ENCODE measurements around the gene YPEL2.
A peak's percentile ranks its signal among the peaks of the same experiment; 100 is the strongest.
"Not testable (repeated sequence)": the region's sequence is repeated elsewhere in the genome, so short reads cannot be mapped to it uniquely, and the experiment has no call there.

The YPEL2 gene

GRCh38 chr17:59406808-59407381 lies 75.4 kb downstream of the YPEL2 start:
- Histone ChIP-seq H3K27ac (no peak overlapping the region), H3K4me2 (peak overlapping the region; percentile 50), H3K4me1 (peaks cover 24% of the 10 kb centered on the region), H3K4me3 (no peak overlapping the region), H4K20me1 (no peaks in the 10 kb centered on the region), H3K9ac (no peak overlapping the region), H3K27me3 (no peaks in the 10 kb centered on the region), H3K36me3 (no peaks in the 10 kb centered on the region), H3K9me3 (peaks cover 12% of the 10 kb centered on the region)
- TF ChIP-seq Cebpa-rat (IDR thresholded peaks at IDR 0.05) = no peak

- H3K9ac ChIP-seq = no peak overlapping the region
- H3K36me3 ChIP-seq = no peaks in the 10 kb centered on the region
- peaks cover 12% of the 10 kb centered on the region for H3K9me3 ChIP-seq
- no peak overlapping the region for H3K27ac ChIP-seq
- H3K4me3 ChIP-seq = no peak overlapping the region
- peaks cover 34% of the 10 kb centered on the region for H3K4me1 ChIP-seq
- H3K4me2 ChIP-seq = peak overlapping the region; percentile 28
- no peaks in the 10 kb centered on the region for H4K20me1 ChIP-seq
- no peak for TF ChIP-seq Cebpa-rat (IDR thresholded peaks at IDR 0.05)
- no peaks in the 10 kb centered on the region for H3K27me3 ChIP-seq
Measured at GRCh38 chr17:59409336-59410048, 78.0 kb downstream of the YPEL2 start.

- TF ChIP-seq Cebpa-rat (IDR thresholded peaks at IDR 0.05) = no peak
- Histone ChIP-seq H3K9me3 (peaks cover 12% of the 10 kb centered on the region), H3K27me3 (no peaks in the 10 kb centered on the region), H3K9ac (no peak overlapping the region), H4K20me1 (no peaks in the 10 kb centered on the region), H3K4me1 (peaks cover 36% of the 10 kb centered on the region), H3K4me3 (no peak overlapping the region), H3K36me3 (no peaks in the 10 kb centered on the region), H3K4me2 (no peak overlapping the region), H3K27ac (no peak overlapping the region)
Measured at GRCh38 chr17:59410049-59410437, 78.6 kb downstream of the YPEL2 start.

GRCh38 chr17:59412431-59412830 lies 81.0 kb downstream of the YPEL2 start:
- not testable (repeated sequence) for H3K4me3 ChIP-seq, H3K36me3 ChIP-seq, H3K9ac ChIP-seq, H4K20me1 ChIP-seq, H3K27ac ChIP-seq, H3K27me3 ChIP-seq
- Histone ChIP-seq H3K4me1 (peaks cover 27% of the 10 kb centered on the region), H3K9me3 (peaks cover 12% of the 10 kb centered on the region), H3K4me2 (peak overlapping the region; percentile 45)

GRCh38 chr17:59413014-59413766 lies 81.7 kb downstream of the YPEL2 start:
- no peaks in the 10 kb centered on the region for H3K36me3 ChIP-seq
- H3K27me3 ChIP-seq = no peaks in the 10 kb centered on the region
- H3K9me3 ChIP-seq = peaks cover 12% of the 10 kb centered on the region
- no peak for TF ChIP-seq Cebpa-rat (IDR thresholded peaks at IDR 0.05)
- no peak overlapping the region for H3K9ac ChIP-seq
- no peak overlapping the region for H3K4me3 ChIP-seq
- H3K4me2 ChIP-seq = peak overlapping the region; percentile 45
- H3K4me1 ChIP-seq = peaks cover 27% of the 10 kb centered on the region
- H3K27ac ChIP-seq = no peak overlapping the region
- H4K20me1 ChIP-seq = no peaks in the 10 kb centered on the region

GRCh38 chr17:59415397-59415796 lies 83.9 kb downstream of the YPEL2 start:
- Histone ChIP-seq H3K4me1 (peaks cover 19% of the 10 kb centered on the region), H4K20me1 (no peaks in the 10 kb centered on the region), H3K27ac (no peak overlapping the region), H3K4me3 (no peak overlapping the region), H3K36me3 (no peaks in the 10 kb centered on the region), H3K9ac (no peak overlapping the region), H3K27me3 (no peaks in the 10 kb centered on the region), H3K9me3 (peaks cover 8% of the 10 kb centered on the region), H3K4me2 (peak overlapping the region; percentile 32)
- TF ChIP-seq Cebpa-rat (IDR thresholded peaks at IDR 0.05) = no peak

GRCh38 chr17:59416184-59416583 lies 84.7 kb downstream of the YPEL2 start:
- Histone ChIP-seq H3K9ac (no peak overlapping the region), H3K4me2 (no peak overlapping the region), H3K4me1 (peaks cover 19% of the 10 kb centered on the region), H3K9me3 (no peaks in the 10 kb centered on the region), H3K36me3 (no peaks in the 10 kb centered on the region), H4K20me1 (no peaks in the 10 kb centered on the region), H3K27me3 (no peaks in the 10 kb centered on the region), H3K4me3 (no peak overlapping the region), H3K27ac (no peak overlapping the region)
- TF ChIP-seq Cebpa-rat (IDR thresholded peaks at IDR 0.05) = no peak

GRCh38 chr17:59417452-59417851 lies 86.0 kb downstream of the YPEL2 start:
- H4K20me1 ChIP-seq = no peaks in the 10 kb centered on the region
- H3K4me2 ChIP-seq = no peak overlapping the region
- H3K4me1 ChIP-seq = peaks cover 17% of the 10 kb centered on the region
- H3K36me3 ChIP-seq = no peaks in the 10 kb centered on the region
- TF ChIP-seq Cebpa-rat (IDR thresholded peaks at IDR 0.05) = no peak
- H3K27ac ChIP-seq = no peak overlapping the region
- H3K27me3 ChIP-seq = no peaks in the 10 kb centered on the region
- H3K9ac ChIP-seq = no peak overlapping the region
- H3K4me3 ChIP-seq = no peak overlapping the region
- H3K9me3 ChIP-seq = no peaks in the 10 kb centered on the region

- no peak overlapping the region for H3K27ac ChIP-seq
- no peaks in the 10 kb centered on the region for H3K9me3 ChIP-seq
- no peak overlapping the region for H3K4me3 ChIP-seq
- no peaks in the 10 kb centered on the region for H4K20me1 ChIP-seq
- H3K27me3 ChIP-seq = no peaks in the 10 kb centered on the region
- H3K4me2 ChIP-seq = no peak overlapping the region
- TF ChIP-seq Cebpa-rat (IDR thresholded peaks at IDR 0.05) = no peak
- peaks cover 18% of the 10 kb centered on the region for H3K4me1 ChIP-seq
- H3K36me3 ChIP-seq = no peaks in the 10 kb centered on the region
- H3K9ac ChIP-seq = no peak overlapping the region
Measured at GRCh38 chr17:59418732-59419166, 87.3 kb downstream of the YPEL2 start.

GRCh38 chr17:59420901-59421300 lies 89.4 kb downstream of the YPEL2 start:
- Histone ChIP-seq H3K27ac (no peak overlapping the region), H3K4me2 (no peak overlapping the region), H3K9ac (no peak overlapping the region), H3K9me3 (no peaks in the 10 kb centered on the region), H3K4me1 (peaks cover 27% of the 10 kb centered on the region), H3K27me3 (no peaks in the 10 kb centered on the region), H3K36me3 (no peaks in the 10 kb centered on the region), H4K20me1 (no peaks in the 10 kb centered on the region), H3K4me3 (no peak overlapping the region)
- TF ChIP-seq Cebpa-rat (IDR thresholded peaks at IDR 0.05) = no peak

Measured in BLaER1 (cell line).